ENCODE data around the gene TRAK1. TPM values are rescaled to one million over a fixed set of nuclear protein-coding genes. Genes with fewer than 3 reads are reported as not detected.

TRAK1 gene
- total RNA-seq, 2 experiments from 2014 or later = 62.5 to 88.3 TPM

DNA sequence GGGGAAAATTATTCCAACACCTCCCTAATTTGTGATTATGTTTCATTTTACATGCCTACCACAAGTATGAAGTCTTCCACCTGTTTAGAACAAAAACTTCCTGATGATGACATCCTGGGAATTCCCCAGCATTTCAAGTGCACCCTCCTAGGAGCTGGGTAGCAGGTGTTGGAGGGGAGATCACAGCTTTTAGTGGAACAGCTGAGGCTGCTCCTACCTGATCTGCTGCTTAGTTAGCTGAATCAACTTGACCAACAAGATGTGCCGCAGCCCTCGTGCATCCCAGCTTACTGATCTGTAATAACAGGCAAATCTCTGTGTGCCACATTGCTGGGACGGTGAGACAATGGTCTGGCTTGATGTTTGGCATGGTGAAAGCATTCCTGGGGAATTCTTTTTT lies 29.7 kb downstream of the TRAK1 start:
- Histone ChIP-seq H3K4me1 (ENCODE audit: insufficient read depth, low read length, poor library complexity, severe bottlenecking) (peaks cover 59% of the 10 kb centered on the region), H3K9me3 (ENCODE audit: low read length) (no peaks in the 10 kb centered on the region), H3K36me3 (ENCODE audit: insufficient read depth, low read length) (peaks cover 39% of the 10 kb centered on the region), H2AFZ (ENCODE audit: low read length) (no peak overlapping the region), H3K4me2 (ENCODE audit: low read length) (no peak overlapping the region), H3K79me2 (ENCODE audit: insufficient read depth, low read depth, low read length) (peaks cover 49% of the 10 kb centered on the region; the same call in 1 of the 2 replicates), H4K20me1 (ENCODE audit: insufficient read depth, low read length) (0 out of 2 replicates have a peak, but pooled peaks cover 15% of the 10 kb centered on the region), H3K27ac (ENCODE audit: low read depth, low read length, poor library complexity, severe bottlenecking) (no peak overlapping the region), H3K9me2 (ENCODE audit: insufficient read depth, low read length) (no peaks in the 10 kb centered on the region), H3K4me3 (ENCODE audit: low read depth, low read length, poor library complexity, severe bottlenecking) (no peak overlapping the region)
- no peak for TF ChIP-seq CTCF (conservative IDR thresholded peaks at IDR 0.05; ENCODE audit: low read length)
- TF ChIP-seq EZH2phosphoT487 (IDR thresholded peaks at IDR 0.05; ENCODE audit: borderline replicate concordance, low read depth, low read length) = no peak
- POLR2A ChIA-PET = interaction anchor here (3.4 kb wide), 1 partner anchor 72 kb away, joined by 24 read pairs; no protein-coding TSS in a partner anchor
- BruUV-seq (replicated peaks) = no TSS peak
- CTCF ChIA-PET (ENCODE audit: unreplicated experiment) = interaction anchor here (4.6 kb wide), 1 partner anchor 71 kb away, joined by 36 read pairs; no protein-coding TSS in a partner anchor
- intact Hi-C loops (cut with micrococcal nuclease; ENCODE audit: unreplicated experiment) = no loop called here
- no peak for DNase-seq (ENCODE audit: low spot score)

GRCh38 chr3:42122261-42123011 lies 31.3 kb downstream of the TRAK1 start:
- 0 out of 2 replicates have a peak, but pooled peaks cover 7% of the 10 kb centered on the region for H4K20me1 ChIP-seq (ENCODE audit: insufficient read depth, low read length)
- H3K4me2 ChIP-seq (ENCODE audit: low read length) = 0 out of 2 replicates have a peak overlapping the region, but pooled peaks have one; percentile 24
- BruUV-seq (replicated peaks) = no TSS peak
- H3K9me3 ChIP-seq (ENCODE audit: low read length) = no peaks in the 10 kb centered on the region
- no peak for DNase-seq (ENCODE audit: low spot score)
- H3K4me1 ChIP-seq (ENCODE audit: insufficient read depth, low read length, poor library complexity, severe bottlenecking) = peaks cover 69% of the 10 kb centered on the region
- H3K27ac ChIP-seq (ENCODE audit: low read depth, low read length, poor library complexity, severe bottlenecking) = no peak overlapping the region
- intact Hi-C loops (cut with micrococcal nuclease; ENCODE audit: unreplicated experiment) = no loop called here
- H3K4me3 ChIP-seq (ENCODE audit: low read depth, low read length, poor library complexity, severe bottlenecking) = no peak overlapping the region
- H3K79me2 ChIP-seq (ENCODE audit: insufficient read depth, low read depth, low read length) = peaks cover 63% of the 10 kb centered on the region; the same call in 1 of the 2 replicates
- peaks cover 53% of the 10 kb centered on the region for H3K36me3 ChIP-seq (ENCODE audit: insufficient read depth, low read length)
- CTCF ChIA-PET (ENCODE audit: unreplicated experiment) = no interaction called here
- POLR2A ChIA-PET = interaction anchor here (0.6 to 0.7 kb wide), 2 partner anchors 73 to 82 kb away, joined by 3 read pairs; no protein-coding TSS in a partner anchor
- H3K9me2 ChIP-seq (ENCODE audit: insufficient read depth, low read length) = no peaks in the 10 kb centered on the region
- H2AFZ ChIP-seq (ENCODE audit: low read length) = no peak overlapping the region
- TF ChIP-seq EZH2phosphoT487 (IDR thresholded peaks at IDR 0.05; ENCODE audit: borderline replicate concordance, low read depth, low read length) (no peak), CTCF (conservative IDR thresholded peaks at IDR 0.05; ENCODE audit: low read length) (no peak)

All from OCI-LY7 (cell line).